A673 (cell line): ENCODE data around the gene VSX2. TPM values are rescaled to one million over a fixed set of nuclear protein-coding genes. Genes with fewer than 3 reads are reported as not detected.

Source experiments
- BruUV-seq: library from RNA; stranded (reverse); fragments of 400-500 nt; replicated peaks from 2 replicates; lab custom pipeline; 2021; lab: Mats Ljungman, UMichigan
- CTCF ChIA-PET: fragments of 300-600 bp; sonication (Branson Sonifier 250); formaldehyde crosslinking; loops from one replicate; lab custom pipeline; 2022; ENCODE audit warnings: antibody characterized with exemption; lab: Charles Lee
- POLR2A ChIA-PET: fragments of 300-600 bp; sonication (Branson Sonifier 250); formaldehyde crosslinking; loops from one replicate; lab custom pipeline; 2022; ENCODE audit warnings: antibody characterized with exemption; ENCODE audit not compliant: low non-redundant PET; lab: Charles Lee
- DNase-seq: peaks from one replicate; pipeline ENCODE4 v3.0.0-alpha.2; 2015; ENCODE audit warnings: low spot score
- H3K27ac ChIP-seq: fragments of 200-600 bp; sonication (generic); 2 replicates; pipeline ENCODE4 v1.5.1; 2016; ENCODE audit warnings: mixed run types, low read depth, mild to moderate bottlenecking, mixed read lengths, antibody characterized with exemption, low read length; ENCODE audit not compliant: poor library complexity, severe bottlenecking
- H3K27me3 ChIP-seq: fragments of 200-600 bp; sonication (generic); replicated peaks from 2 replicates; pipeline ENCODE4 v1.6.1; 2017; ENCODE audit warnings: mixed run types, low read depth, mild to moderate bottlenecking, mixed read lengths, antibody characterized with exemption, low read length; ENCODE audit not compliant: insufficient read depth, poor library complexity
- H3K36me3 ChIP-seq: fragments of 200-600 bp; sonication (generic); 2 replicates; pipeline ENCODE4 v1.6.1; 2016; ENCODE audit warnings: mixed run types, mild to moderate bottlenecking, mixed read lengths, antibody characterized with exemption, low read length; ENCODE audit not compliant: insufficient read depth, poor library complexity, severe bottlenecking
- H3K4me1 ChIP-seq: fragments of 200-600 bp; sonication (generic); 2 replicates; pipeline ENCODE4 v1.6.1; 2017; ENCODE audit warnings: mixed run types, mild to moderate bottlenecking, mixed read lengths, antibody characterized with exemption, low read length; ENCODE audit not compliant: insufficient read depth, poor library complexity, severe bottlenecking
- H3K4me3 ChIP-seq: fragments of 200-600 bp; sonication (generic); 2 replicates; pipeline ENCODE4 v1.5.1; 2016; ENCODE audit warnings: low read depth, mixed run types, mild to moderate bottlenecking, mixed read lengths, low read length; ENCODE audit not compliant: poor library complexity, severe bottlenecking
- H3K9me3 ChIP-seq: fragments of 200-600 bp; sonication (generic); 2 replicates; pipeline ENCODE4 v1.6.1; 2016; ENCODE audit warnings: mixed run types, low read depth, mild to moderate bottlenecking, mixed read lengths, antibody characterized with exemption, low read length; ENCODE audit not compliant: poor library complexity, severe bottlenecking
- CTCF ChIP-seq: fragments of 300-800, 200-600 bp; sonication (generic); conservative IDR thresholded peaks from 2 replicates; pipeline ENCODE4 v1.5.1; 2017; ENCODE audit warnings: low read depth, mild to moderate bottlenecking, antibody characterized with exemption, low read length, moderate library complexity, mixed read lengths
- EZH2 ChIP-seq: fragments of 200-600 bp; sonication (generic); IDR thresholded peaks from 2 replicates; pipeline ENCODE4 v1.6.1; 2017; ENCODE audit warnings: borderline replicate concordance, low read depth, mild to moderate bottlenecking, mixed read lengths, antibody characterized with exemption, low read length; ENCODE audit not compliant: poor library complexity, severe bottlenecking
- intact Hi-C: fragments of 100-400 bp; cut with micrococcal nuclease; formaldehyde crosslinking; loops from one replicate; pipeline ENCODE4 v1.10.0; 2022; ENCODE audit not compliant: unreplicated experiment
- total RNA-seq: library from RNA; stranded (reverse); gene quantifications from 2 replicates; pipeline ENCODE4 v1.2.3, GENCODE V29; 2021

VSX2 gene
- total RNA-seq, 1 experiment from 2014 or later = not detected

GRCh38 chr14:74281069-74281468, 41.8 kb downstream of the VSX2 start:
- ChIA-PET POLR2A (no interaction called here), CTCF (no interaction called here)
- H3K27ac ChIP-seq = no peak overlapping the region
- no TSS peak for BruUV-seq
- no peaks in the 10 kb centered on the region for H3K27me3 ChIP-seq
- TF ChIP-seq CTCF (no peak), EZH2 (no peak)
- peaks cover 10% of the 10 kb centered on the region for H3K36me3 ChIP-seq
- no peak for DNase-seq
- intact Hi-C loops = no loop called here
- H3K4me3 ChIP-seq = no peak overlapping the region
- no peaks in the 10 kb centered on the region for H3K4me1 ChIP-seq
- H3K9me3 ChIP-seq = no peaks in the 10 kb centered on the region

- no peak overlapping the region for H3K27ac ChIP-seq
- TF ChIP-seq EZH2 (no peak), CTCF (no peak)
- CTCF ChIA-PET = no interaction called here
- POLR2A ChIA-PET = no interaction called here
- H3K27me3 ChIP-seq = no peaks in the 10 kb centered on the region
- H3K9me3 ChIP-seq = no peaks in the 10 kb centered on the region
- no peaks in the 10 kb centered on the region for H3K4me1 ChIP-seq
- peaks cover 30% of the 10 kb centered on the region for H3K36me3 ChIP-seq
- H3K4me3 ChIP-seq = no peak overlapping the region
- intact Hi-C loops = no loop called here
- no TSS peak for BruUV-seq
- no peak for DNase-seq
These were observed 47.5 kb downstream of the VSX2 start for GRCh38 chr14:74286736-74287135.

GRCh38 chr14:74289801-74290200, 50.6 kb downstream of the VSX2 start:
- H3K36me3 ChIP-seq = peaks cover 27% of the 10 kb centered on the region

More at GRCh38 chr14:74289801-74290200, 50.6 kb downstream of the VSX2 start:
- no peaks in the 10 kb centered on the region for H3K27me3 ChIP-seq
- intact Hi-C loops = no loop called here
- TF ChIP-seq CTCF (no peak), EZH2 (no peak)
- BruUV-seq = no TSS peak
- H3K4me1 ChIP-seq = no peaks in the 10 kb centered on the region
- H3K9me3 ChIP-seq = no peaks in the 10 kb centered on the region
- ChIA-PET CTCF (no interaction called here), POLR2A (no interaction called here)
- DNase-seq = no peak
- no peak overlapping the region for H3K4me3 ChIP-seq
- no peak overlapping the region for H3K27ac ChIP-seq
